ENCODE measurements around the gene ADAMTS12.

GRCh38 chr5:33848554-33848953, 43.2 kb downstream of the ADAMTS12 start:
- TF ChIP-seq SP2 (IDR thresholded peaks at IDR 0.05; ENCODE audit: extremely low read depth, low read depth, low read length, poor library complexity, severe bottlenecking) (no peak), ZBTB40 (IDR thresholded peaks at IDR 0.05) (no peak), ZBTB40 (CRISPR knock-in tag; IDR thresholded peaks at IDR 0.05) (no peak), CTCF (IDR thresholded peaks at IDR 0.05 in 2 of 3, conservative IDR thresholded peaks at IDR 0.05 in 1 of 3; ENCODE audit: insufficient read depth in 2 of 3, low read depth in 1 of 3, low read length in 3 of 3) (no peak), RAD21 (CRISPR knock-in tag; conservative IDR thresholded peaks at IDR 0.05 in 1 of 2, IDR thresholded peaks at IDR 0.05 in 1 of 2) (no peak), FOSL1 (tag; conservative IDR thresholded peaks at IDR 0.05) (no peak), JUND (IDR thresholded peaks at IDR 0.05; ENCODE audit: borderline replicate concordance, low read depth, low read length) (no peak), JUND (tag; IDR thresholded peaks at IDR 0.05; ENCODE audit: borderline replicate concordance, low read depth, low read length) (no peak), TEAD4 (IDR thresholded peaks at IDR 0.05; ENCODE audit: low read length) (no peak), TEAD4 (CRISPR knock-in tag; IDR thresholded peaks at IDR 0.05; ENCODE audit: borderline replicate concordance) (no peak), ZNF121 (CRISPR knock-in tag; conservative IDR thresholded peaks at IDR 0.05) (no peak), ZHX1 (conservative IDR thresholded peaks at IDR 0.05; ENCODE audit: low read length) (no peak), CHD4 (IDR thresholded peaks at IDR 0.05; ENCODE audit: insufficient read depth, insufficient replicate concordance, low read depth, low read length, poor library complexity, severe bottlenecking) (no peak), MXD1 (CRISPR knock-in tag; IDR thresholded peaks at IDR 0.05; ENCODE audit: borderline replicate concordance, poor library complexity, severe bottlenecking) (no peak), MAFF (IDR thresholded peaks at IDR 0.05; ENCODE audit: low read length) (no peak)
